K562 (cell line): ENCODE results near the gene KIFAP3. TPM values are rescaled to one million over a fixed set of nuclear protein-coding genes. Genes with fewer than 3 reads are reported as not detected.

Experiments used
- ATAC-seq: fragments of 200-7000 bp; cut with Tn5 transposase; 3 replicates; pipeline ENCODE4 v1.9.1; 2020; ENCODE audit warnings: moderate library complexity
- BruUV-seq: library from RNA; stranded (reverse); fragments of 400-500 nt; replicated peaks from 2 replicates; lab custom pipeline; 2021; lab: Mats Ljungman, UMichigan
- CTCF ChIA-PET: fragments of 300-600 bp; formaldehyde crosslinking; extraction: SDS; loops from one replicate; lab custom pipeline; 2021; ENCODE audit warnings: low intra/inter-chr PET ratio; lab: Yijun Ruan, JAX
- POLR2A ChIA-PET: fragments of 300-600, 350-650 bp; sonication (Branson Sonifier 250); formaldehyde crosslinking; extraction: SDS; loops from one replicate; lab custom pipeline; 2021; ENCODE audit warnings: antibody characterized with exemption, inconsistent platforms; lab: Yijun Ruan, JAX
- DNase-seq, 4 experiments: peaks; one replicate each; pipeline versions ENCODE4 v3.0.0 to v3.0.0-alpha.2; 2011 to 2018; ENCODE audit warnings: low spot score in 3 of 4, mixed read lengths in 3 of 4; ENCODE audit errors: extremely low read depth in 1 of 4
- FAIRE-seq: peaks from 2 replicates; lab custom pipeline; 2011; peaks lifted over from hg19 to GRCh38; lab: Jason Lieb, UNC
- H2AFZ ChIP-seq: 2 replicates; pipeline ENCODE4 v1.6.0; 2011; ENCODE audit warnings: low read depth, low read length, control low read depth, inconsistent platforms
- H3K27ac ChIP-seq: fragments of 200-600 bp; 3 replicates; pipeline ENCODE4 v1.8.0; 2011; ENCODE audit warnings: low read depth, mild to moderate bottlenecking, control low read depth, inconsistent platforms, low read length, moderate library complexity, mixed read lengths; ENCODE audit errors: extremely low read depth
- H3K27me3 ChIP-seq, 2 experiments: fragments of 300-600 bp in 1 of 2; 2 replicates in 1 of 2; 3 replicates in 1 of 2; pipeline versions ENCODE4 v1.6.0 to v1.8.0; 2011; ENCODE audit warnings: inconsistent platforms in 2 of 2, low read length in 2 of 2, mild to moderate bottlenecking in 1 of 2, mixed read lengths in 1 of 2, moderate library complexity in 1 of 2; ENCODE audit not compliant: control insufficient read depth in 2 of 2, insufficient read depth in 2 of 2
- H3K36me3 ChIP-seq: fragments of 300-600 bp; 3 replicates; pipeline ENCODE4 v1.8.0; 2011; ENCODE audit warnings: mild to moderate bottlenecking, low read length, inconsistent platforms; ENCODE audit not compliant: control insufficient read depth, insufficient read depth
- H3K4me1 ChIP-seq, 2 experiments: fragments of 200-600 bp in 1 of 2; replicated peaks in 1 of 2; 2 replicates in 1 of 2; 3 replicates in 1 of 2; pipeline versions ENCODE4 v1.5.1 to v1.8.0; 2011; ENCODE audit warnings: inconsistent platforms in 2 of 2, low read length in 2 of 2, mild to moderate bottlenecking in 1 of 2, mixed read lengths in 1 of 2, moderate library complexity in 1 of 2; ENCODE audit not compliant: control insufficient read depth in 2 of 2, insufficient read depth in 2 of 2
- H3K4me2 ChIP-seq: 2 replicates; pipeline ENCODE4 v1.6.1; 2011; ENCODE audit warnings: low read length, control low read depth, inconsistent platforms, mixed read lengths; ENCODE audit not compliant: insufficient read depth
- H3K4me3 ChIP-seq: fragments of 200-600 bp; sonication (generic), shearing (Covaris generic); 2 replicates; pipeline ENCODE4 v1.5.1; 2016; ENCODE audit warnings: control low read depth, inconsistent platforms
- H3K79me2 ChIP-seq: fragments of 200-600 bp; 3 replicates; pipeline ENCODE4 v1.8.0; 2011; ENCODE audit warnings: low read length, inconsistent platforms; ENCODE audit not compliant: control insufficient read depth, insufficient read depth
- H3K9ac ChIP-seq, 2 experiments: 2 replicates each; pipeline versions ENCODE4 v1.6.0 to v1.6.1; 2011; ENCODE audit warnings: low read depth in 2 of 2, low read length in 2 of 2, control low read depth in 1 of 2, inconsistent platforms in 1 of 2, mild to moderate bottlenecking in 1 of 2, mixed read lengths in 1 of 2; ENCODE audit not compliant: insufficient read depth in 1 of 2
- H3K9me1 ChIP-seq: one replicate; pipeline ENCODE4 v1.6.0; 2011; ENCODE audit warnings: inconsistent platforms, mild to moderate bottlenecking, low read length, moderate library complexity; ENCODE audit not compliant: control insufficient read depth, insufficient read depth
- H3K9me3 ChIP-seq: replicated peaks from 2 replicates; pipeline ENCODE4 v1.5.1; 2011; ENCODE audit warnings: low read depth, low read length, inconsistent platforms; ENCODE audit not compliant: control insufficient read depth, insufficient read depth
- H4K20me1 ChIP-seq: replicated peaks from 2 replicates; pipeline ENCODE4 v1.6.1; 2011; ENCODE audit warnings: low read length, inconsistent platforms, mixed read lengths; ENCODE audit not compliant: control insufficient read depth, insufficient read depth
- ATF1 ChIP-seq, 2 experiments: fragments of 450-650 bp in 1 of 2; IDR thresholded peaks; 2 replicates each; pipeline ENCODE4 v1.6.1; 2016; ENCODE audit warnings: missing compliant biosample characterization in 1 of 2, missing genetic modification characterization in 1 of 2
- BRCA1 ChIP-seq, 2 experiments: fragments of 450-650 bp in 1 of 2; sonication (generic) in 1 of 2; formaldehyde crosslinking in 1 of 2; IDR thresholded peaks; 2 replicates each; pipeline versions ENCODE4 v1.5.0 to v1.6.1; 2017 to 2020; ENCODE audit warnings: mild to moderate bottlenecking in 1 of 2, missing genetic modification reagents in 1 of 2
- CBX1 ChIP-seq: sonication (generic); IDR thresholded peaks from 2 replicates; pipeline ENCODE4 v1.6.1; 2016; ENCODE audit warnings: antibody characterized with exemption, low read depth, mild to moderate bottlenecking
- HEY1 ChIP-seq: fragments of 250-450 bp; sonication (Bioruptor Pico); IDR thresholded peaks from 2 replicates; pipeline ENCODE4 v1.5.0; 2020; ENCODE audit warnings: mild to moderate bottlenecking, moderate library complexity, borderline replicate concordance
- JUN ChIP-seq, 2 experiments: sonication (generic) in 1 of 2; formaldehyde crosslinking in 1 of 2; IDR thresholded peaks; 2 replicates each; pipeline versions ENCODE4 v1.6.1 to v1.8.0; 2012 to 2022; ENCODE audit warnings: borderline replicate concordance in 2 of 2, mild to moderate bottlenecking in 2 of 2, improper control_type of control experiment in 1 of 2, low read depth in 1 of 2, low read length in 1 of 2, missing genetic modification reagents in 1 of 2
- MBD2 ChIP-seq: sonication (generic); IDR thresholded peaks from 2 replicates; pipeline ENCODE4 v1.6.1; 2016; ENCODE audit warnings: low read depth, borderline replicate concordance
- NFIC ChIP-seq: fragments of 450-650 bp; IDR thresholded peaks from 2 replicates; pipeline ENCODE4 v1.6.1; 2017; ENCODE audit warnings: mild to moderate bottlenecking, inconsistent platforms
- TAF9B ChIP-seq: fragments of 450-650 bp; IDR thresholded peaks from 2 replicates; pipeline ENCODE4 v1.6.1; 2018; ENCODE audit warnings: mild to moderate bottlenecking; ENCODE audit not compliant: partially characterized antibody
- ZBTB33 ChIP-seq: sonication (generic); formaldehyde crosslinking; IDR thresholded peaks from 2 replicates; pipeline ENCODE4 v1.8.1; 2023; ENCODE audit warnings: mild to moderate bottlenecking, missing genetic modification reagents
- ZNF253 ChIP-seq: fragments of 250-450 bp; sonication (Bioruptor Pico); conservative IDR thresholded peaks from 2 replicates; pipeline ENCODE4 v1.6.1; 2021; ENCODE audit warnings: mild to moderate bottlenecking
- ZNF778 ChIP-seq: fragments of 450-650 bp; formaldehyde crosslinking; IDR thresholded peaks from 2 replicates; pipeline ENCODE4 v1.4.0; 2020; ENCODE audit warnings: mild to moderate bottlenecking, moderate library complexity
- WGBS: fragments of 100-300 bp; shearing (Covaris generic); methylation state at CpG from one replicate; pipeline ENCODE4 v1.1.6; 2016; ENCODE audit warnings: low coverage, mixed read lengths; ENCODE audit not compliant: insufficient coverage; ENCODE audit errors: missing lambda C conversion rate; 5-methylcytosine and 5-hydroxymethylcytosine counted together
- in situ Hi-C: fragments of 300-500 bp; cut with MboI; formaldehyde crosslinking; loops from 4 replicates; pipeline ENCODE4 v1.15.0; 2018; ENCODE audit warnings: inconsistent platforms, mixed read lengths
- intact Hi-C: fragments of 100-400 bp; cut with micrococcal nuclease; formaldehyde crosslinking; loops from 2 replicates; pipeline ENCODE4 v1.14.2; 2022
- polyA plus RNA-seq, 8 experiments: library from polyadenylated mRNA; depleted of rRNA in 4 of 8; stranded (reverse) in 5 of 8; unstranded in 3 of 8; fragments of >200 nt; fragmentation: Nextera tagmentation in 2 of 8; fragmentation: Illumina TruSeq in 1 of 8; extraction: Ambion mirVana in 2 of 8; extraction: Trizol in 1 of 8; gene quantifications; 2 replicates each; pipeline versions ENCODE4 v1.2.1 to v1.2.3, GENCODE V29; 2011 to 2014; ENCODE audit warnings: inconsistent platforms in 1 of 8, missing spikeins in 1 of 8
- total RNA-seq, 7 experiments: library from RNA; depleted of rRNA in 6 of 7; stranded (reverse); fragments of >200 nt in 6 of 7; fragmentation: Illumina TruSeq in 2 of 7; extraction: Trizol in 2 of 7; gene quantifications; 2 replicates each; pipeline versions ENCODE4 v1.2.1 to v1.2.3, GENCODE V29; 2011 to 2021; ENCODE audit warnings: low replicate concordance in 1 of 7

Gene KIFAP3
- total and polyA plus RNA-seq, 9 of the 15 experiments (the other 6 are each of a cell fraction or from before 2014, with no cell fraction given): 8.8 to 17.5 (median 11.8) TPM

GRCh38 chr1:169906938-169907337 is 167.6 kb downstream of the KIFAP3 start:
- Histone ChIP-seq H3K4me3 (no peak overlapping the region), H3K27me3 (peaks cover 0 to 5% of the 10 kb centered on the region in 2 experiments; a peak in 2 of 5 replicates), H3K79me2 (no peaks in the 10 kb centered on the region), H3K36me3 (no peaks in the 10 kb centered on the region), H3K9ac (no peak overlapping the region), H3K9me1 (no peaks in the 10 kb centered on the region), H3K27ac (no peak overlapping the region), H4K20me1 (no peaks in the 10 kb centered on the region), H3K4me2 (no peak overlapping the region), H2AFZ (no peak overlapping the region), H3K4me1 (peaks cover 0 to 3% of the 10 kb centered on the region in 2 experiments; a peak in 1 of 5 replicates), H3K9me3 (no peaks in the 10 kb centered on the region)
- ATAC-seq: no peak
- TF ChIP-seq ZNF778 (CRISPR knock-in tag): no peak
- ChIA-PET CTCF (no interaction called here), POLR2A (interaction anchor here (1.1 to 3.6 kb wide), 2 partner anchors 13 to 15 kb away, joined by 3 to 12 read pairs; partner anchors contain the start of gene SCYL3)
- in situ Hi-C loops (no loop called here), intact Hi-C loops (no loop called here)
- no peak for DNase-seq
- no TSS peak for BruUV-seq
- no peak for FAIRE-seq

DNA sequence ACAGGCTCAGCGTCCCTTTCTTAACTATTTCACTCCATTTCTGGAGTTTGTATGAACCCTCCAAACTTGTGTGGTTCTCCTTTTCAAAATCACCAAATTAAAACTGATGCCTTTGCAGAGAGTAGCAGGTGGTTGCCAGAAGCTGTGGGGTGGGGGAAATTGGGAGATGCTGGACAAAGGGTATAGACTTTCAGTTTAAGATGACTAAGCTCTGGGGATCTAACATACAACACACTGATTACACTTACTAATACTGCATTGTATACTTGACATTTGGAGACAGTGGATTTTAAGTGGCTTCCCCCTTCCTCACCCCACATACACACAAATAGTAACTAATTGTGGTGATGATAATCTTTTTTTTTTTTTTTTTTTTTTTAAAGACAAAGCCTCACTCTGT is 169.7 kb downstream of the KIFAP3 start:
- no peaks in the 10 kb centered on the region for H3K9me3 ChIP-seq
- WGBS: 0% methylated on average over 1 of the region's 1 CpG
- H3K9me1 ChIP-seq: no peaks in the 10 kb centered on the region
- DNase-seq (no peak), FAIRE-seq (no peak), ATAC-seq (no peak)
- intact Hi-C loops: no loop called here
- no peak overlapping the region for H3K4me2 ChIP-seq
- POLR2A ChIA-PET: no interaction called here
- peaks cover 0 to 5% of the 10 kb centered on the region in 2 experiments; a peak in 2 of 5 replicates for H3K27me3 ChIP-seq
- CTCF ChIA-PET: no interaction called here
- H3K36me3 ChIP-seq: no peaks in the 10 kb centered on the region
- no peak overlapping the region for H2AFZ ChIP-seq
- no TSS peak for BruUV-seq
- H3K9ac ChIP-seq: no peak overlapping the region
- H3K4me1 ChIP-seq: peaks cover 0 to 3% of the 10 kb centered on the region in 2 experiments; a peak in 1 of 5 replicates
- no peaks in the 10 kb centered on the region for H3K79me2 ChIP-seq
- TF ChIP-seq TAF9B: no peak
- no peak for TF ChIP-seq ATF1 (CRISPR knock-in tag; IDR thresholded peaks at IDR 0.05)
- no peak for TF ChIP-seq ATF1 (tag; IDR thresholded peaks at IDR 0.05)
- TF ChIP-seq CBX1: no peak
- no peak for TF ChIP-seq BRCA1 (IDR thresholded peaks at IDR 0.05)
- no peak for TF ChIP-seq BRCA1 (CRISPR knock-in tag; IDR thresholded peaks at IDR 0.05)
- TF ChIP-seq NFIC: no peak
- no peak for TF ChIP-seq ZNF253 (CRISPR knock-in tag)
- TF ChIP-seq HEY1 (CRISPR knock-in tag): no peak
- TF ChIP-seq ZBTB33 (CRISPR knock-in tag): no peak
- TF ChIP-seq JUN (IDR thresholded peaks at IDR 0.05; ENCODE audit: borderline replicate concordance, low read depth, low read length): no peak
- TF ChIP-seq JUN (CRISPR knock-in tag; IDR thresholded peaks at IDR 0.05; ENCODE audit: borderline replicate concordance): no peak
- no peak for TF ChIP-seq MBD2
- no peak overlapping the region for H3K27ac ChIP-seq
- no peaks in the 10 kb centered on the region for H4K20me1 ChIP-seq
- in situ Hi-C loops: no loop called here
- no peak overlapping the region for H3K4me3 ChIP-seq
